GM23338 (cell line): ENCODE measurements around the gene PAQR8.

Experiments used
- CTCF ChIP-seq, 2 experiments: fragments of 200-600 bp in 1 of 2; sonication (generic) in 1 of 2; conservative IDR thresholded peaks; 2 replicates each; pipeline versions ENCODE4 v1.5.1 to v1.6.1; 2016 to 2017; ENCODE audit warnings: antibody characterized with exemption in 2 of 2, low read depth in 2 of 2, mild to moderate bottlenecking in 2 of 2, moderate library complexity in 1 of 2
- EZH2 ChIP-seq: fragments of 200-600 bp; sonication (generic); IDR thresholded peaks from one replicate; pipeline ENCODE4 v1.8.0; 2017; ENCODE audit warnings: antibody characterized with exemption, mild to moderate bottlenecking, low read depth; ENCODE audit not compliant: unreplicated experiment
- POLR2AphosphoS5 ChIP-seq: IDR thresholded peaks from 2 replicates; pipeline ENCODE4 v1.6.1; 2016; ENCODE audit warnings: antibody characterized with exemption, low read depth

- TF ChIP-seq EZH2 (no peak), CTCF (conservative IDR thresholded peaks at IDR 0.05; ENCODE audit: low read depth in 2 of 2) (no peak), POLR2AphosphoS5 (no peak)
Measured at GRCh38 chr6:52438926-52439325, 77.0 kb downstream of the PAQR8 start.
